AG20443 (cell line): ENCODE results near the gene CAB39.

ENCODE experiments used
- DNase-seq: peaks from one replicate; pipeline ENCODE4 v3.0.0; 2012; ENCODE audit warnings: low spot score, mixed read lengths

Gene CAB39

DNA sequence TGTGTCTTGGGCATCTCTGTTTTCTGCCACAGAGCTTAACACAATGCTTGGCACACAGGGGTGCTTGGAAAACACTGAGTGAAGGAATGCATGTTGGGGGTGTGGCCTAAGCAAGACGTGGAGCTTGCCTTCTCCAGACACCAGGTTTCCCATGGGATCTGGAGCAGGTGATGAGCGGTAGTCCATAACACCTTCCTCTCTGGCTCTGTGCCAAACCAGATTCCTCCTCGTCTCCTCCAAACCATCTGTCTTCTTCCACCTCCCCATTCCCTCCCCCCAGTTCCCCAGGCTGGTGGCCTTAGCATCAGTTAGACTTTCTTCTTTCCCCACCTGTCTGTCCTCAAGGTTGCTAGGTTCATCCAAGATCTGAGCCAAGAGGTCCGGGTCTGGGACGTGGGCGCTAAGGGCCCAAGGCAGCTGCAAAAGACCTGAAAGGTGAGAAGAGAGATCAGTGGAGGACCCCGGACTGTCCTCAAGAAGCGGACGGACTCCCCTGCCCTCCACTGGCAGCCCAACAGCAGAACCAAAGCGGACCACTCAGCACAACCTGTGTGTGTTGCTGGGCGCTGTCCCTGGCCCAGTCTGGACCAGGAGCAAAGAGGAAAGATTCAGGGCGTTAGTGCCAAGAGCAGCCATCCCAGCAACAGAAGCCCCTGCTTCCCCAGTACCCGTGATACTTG lies 150.9 kb downstream of the CAB39 start:
- no peak for DNase-seq

DNA sequence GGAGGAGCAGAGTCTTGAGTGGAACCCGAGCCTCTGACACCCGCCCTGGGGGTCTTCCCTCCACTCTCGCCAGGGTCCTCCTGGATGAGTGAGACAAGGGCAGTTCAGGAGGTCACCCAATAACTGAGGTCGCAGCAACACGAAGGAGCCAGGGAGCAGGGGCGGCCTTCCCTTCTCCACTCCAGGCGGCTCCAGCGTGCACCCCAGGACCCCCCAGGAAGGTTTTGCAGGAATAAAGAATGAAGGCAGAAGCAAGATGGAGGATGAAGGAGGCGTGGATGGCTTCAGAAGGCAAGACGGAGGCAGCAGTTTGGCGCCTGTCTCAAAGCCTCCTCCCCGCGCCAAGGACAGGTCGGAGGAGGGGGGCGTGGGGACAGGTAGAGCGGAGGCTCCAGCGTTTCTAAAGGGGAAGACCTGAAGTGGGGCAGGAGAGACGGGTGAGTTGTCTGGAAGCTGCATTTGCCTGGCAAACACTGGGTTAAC lies 151.5 kb downstream of the CAB39 start:
- no peak for DNase-seq

DNA sequence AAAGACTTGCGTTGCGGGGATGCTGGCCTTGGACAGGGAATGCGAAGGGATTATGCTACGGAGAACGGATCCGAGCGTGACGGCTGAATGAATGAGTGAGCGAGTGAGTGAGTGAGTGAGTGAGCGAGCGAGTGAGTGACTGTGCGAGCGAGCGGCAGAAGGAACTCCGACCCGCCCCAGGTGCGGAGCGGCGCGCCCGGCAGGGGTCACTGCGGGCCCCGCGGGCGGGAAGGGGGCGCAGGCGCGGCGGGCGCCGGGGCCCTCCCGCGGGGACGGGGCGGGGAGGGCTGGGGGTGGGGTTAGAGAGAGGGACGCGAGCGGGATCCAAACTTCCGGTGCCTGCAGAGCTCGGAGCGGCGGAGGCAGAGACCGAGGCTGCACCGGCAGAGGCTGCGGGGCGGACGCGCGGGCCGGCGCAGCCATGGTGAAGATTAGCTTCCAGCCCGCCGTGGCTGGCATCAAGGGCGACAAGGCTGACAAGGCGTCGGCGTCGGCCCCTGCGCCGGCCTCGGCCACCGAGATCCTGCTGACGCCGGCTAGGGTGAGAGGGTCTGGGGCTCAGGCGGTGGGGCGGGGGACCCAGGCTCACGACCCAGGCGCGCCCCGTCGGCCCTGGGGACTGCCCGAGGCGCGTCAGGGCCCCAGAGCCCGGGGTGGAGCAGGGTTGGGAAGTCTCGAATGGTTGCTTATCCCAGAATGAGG lies 152.1 kb downstream of the CAB39 start, which contains the start of gene ITM2C:
Gene ITM2C (plus strand): TSS at position 338 of the 702 bp plus-strand sequence. CDS start 84 bp downstream, at position 422.
- DNase-seq = peak; percentile 93

DNA sequence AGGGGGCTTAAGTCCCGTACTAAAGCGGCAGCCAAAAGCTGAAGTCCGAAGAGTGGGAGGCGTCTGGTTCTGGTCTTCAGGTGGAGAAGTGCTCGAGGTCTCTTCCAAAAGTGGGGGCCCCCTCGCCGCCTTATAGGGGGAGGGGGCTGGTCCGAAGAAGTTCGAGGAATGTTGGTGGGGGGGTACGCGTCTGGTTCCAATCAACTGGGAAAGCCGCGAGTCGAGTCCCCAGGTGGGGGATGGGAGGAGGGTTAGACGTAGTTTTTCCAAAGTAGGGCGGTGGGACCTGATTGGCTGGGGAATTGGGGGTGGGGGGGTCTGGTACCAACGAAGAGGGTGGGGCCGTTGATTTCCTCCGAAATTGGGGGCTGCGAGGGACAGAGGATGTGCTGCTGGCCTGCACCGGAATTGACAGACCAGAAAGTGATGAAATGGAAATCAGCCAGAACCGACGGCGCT lies 152.7 kb downstream of the CAB39 start:
- peak; percentile 25 for DNase-seq

DNA sequence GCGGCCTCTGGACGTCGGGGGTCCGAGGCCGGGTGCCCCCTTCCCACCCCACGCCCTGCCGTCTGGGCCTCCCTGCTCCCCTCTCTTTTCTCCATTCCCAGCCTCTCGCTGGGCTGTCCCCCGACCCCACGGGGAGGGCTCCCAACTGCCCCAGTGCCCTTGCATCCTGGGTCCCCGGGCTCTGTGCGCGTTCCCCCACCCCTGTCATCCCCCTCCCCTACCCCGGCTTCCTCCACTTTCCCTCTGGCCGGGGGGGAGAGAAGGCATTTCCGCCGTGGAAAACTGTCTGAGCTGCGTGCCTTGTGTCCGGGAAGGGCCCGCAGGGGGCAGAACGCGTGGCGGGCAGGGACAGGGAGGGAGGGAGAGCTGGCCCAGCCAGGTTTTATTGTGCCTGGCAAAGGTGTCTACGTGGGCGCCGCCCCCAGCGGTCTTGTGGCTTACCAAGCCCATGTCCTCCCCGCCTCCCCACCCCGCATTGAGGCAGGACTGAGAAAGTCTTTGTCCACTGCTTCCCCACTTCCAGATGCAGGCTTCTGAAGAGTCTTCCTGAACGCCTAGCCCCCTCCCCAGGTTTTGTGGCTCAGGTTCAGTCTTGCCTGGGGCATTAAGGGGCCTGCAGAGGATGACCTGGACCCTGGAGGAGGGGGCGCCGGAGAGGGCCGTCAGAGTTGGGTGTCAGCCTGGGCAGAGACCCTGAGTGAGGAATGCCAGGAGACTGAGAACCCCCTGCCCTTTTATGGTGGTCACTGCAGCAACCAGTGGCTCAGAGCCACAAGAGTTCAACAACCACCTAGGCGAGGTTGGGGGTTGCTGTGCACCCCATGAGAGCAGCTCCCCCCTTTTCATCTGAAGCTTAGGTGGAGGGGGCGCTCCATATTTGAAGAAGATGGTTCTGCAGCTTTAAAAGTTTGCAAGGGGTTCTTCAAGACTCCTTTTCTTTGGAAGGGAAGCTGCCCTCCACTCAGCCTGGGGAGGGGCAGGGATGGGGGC lies 153.4 kb downstream of the CAB39 start:
- peak; percentile 56 for DNase-seq

DNA sequence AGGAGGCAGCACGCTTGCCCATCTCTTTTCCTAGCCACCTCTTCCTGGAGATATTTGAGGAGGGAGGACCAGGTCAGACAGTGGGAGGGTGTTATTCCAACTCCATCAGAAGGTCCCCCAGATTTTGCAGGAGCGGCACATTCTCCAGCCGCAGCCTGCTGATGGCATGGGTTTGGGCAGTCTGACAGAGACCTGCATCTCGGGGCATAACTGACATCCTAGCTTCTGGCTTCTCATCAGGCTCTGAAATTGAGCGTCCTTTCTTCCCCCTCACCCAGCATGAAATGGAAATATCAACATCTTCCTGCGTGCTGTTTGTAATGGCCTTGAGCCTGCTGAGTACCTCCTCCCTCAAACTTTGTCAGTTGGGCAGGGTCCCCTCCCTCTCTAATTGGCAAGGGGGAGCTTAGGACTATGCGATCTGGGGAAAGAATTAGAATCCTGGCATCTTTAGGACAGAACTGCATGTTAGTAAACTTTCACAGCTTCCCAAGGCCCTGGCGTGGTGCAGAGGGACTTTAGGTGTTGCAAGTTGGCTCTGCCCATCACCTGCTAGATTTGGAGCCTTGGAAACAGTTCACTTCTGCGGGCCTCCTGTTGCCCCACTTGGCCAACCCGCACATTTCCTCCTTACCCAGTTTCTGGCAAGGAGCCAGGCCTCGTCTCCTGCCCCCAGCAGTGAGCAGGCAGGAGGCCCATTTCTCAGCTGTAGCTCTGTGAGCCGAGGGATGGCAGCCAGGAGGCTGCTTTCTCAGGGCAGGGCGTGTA lies 154.3 kb downstream of the CAB39 start:
- DNase-seq = peak; percentile 39

DNA sequence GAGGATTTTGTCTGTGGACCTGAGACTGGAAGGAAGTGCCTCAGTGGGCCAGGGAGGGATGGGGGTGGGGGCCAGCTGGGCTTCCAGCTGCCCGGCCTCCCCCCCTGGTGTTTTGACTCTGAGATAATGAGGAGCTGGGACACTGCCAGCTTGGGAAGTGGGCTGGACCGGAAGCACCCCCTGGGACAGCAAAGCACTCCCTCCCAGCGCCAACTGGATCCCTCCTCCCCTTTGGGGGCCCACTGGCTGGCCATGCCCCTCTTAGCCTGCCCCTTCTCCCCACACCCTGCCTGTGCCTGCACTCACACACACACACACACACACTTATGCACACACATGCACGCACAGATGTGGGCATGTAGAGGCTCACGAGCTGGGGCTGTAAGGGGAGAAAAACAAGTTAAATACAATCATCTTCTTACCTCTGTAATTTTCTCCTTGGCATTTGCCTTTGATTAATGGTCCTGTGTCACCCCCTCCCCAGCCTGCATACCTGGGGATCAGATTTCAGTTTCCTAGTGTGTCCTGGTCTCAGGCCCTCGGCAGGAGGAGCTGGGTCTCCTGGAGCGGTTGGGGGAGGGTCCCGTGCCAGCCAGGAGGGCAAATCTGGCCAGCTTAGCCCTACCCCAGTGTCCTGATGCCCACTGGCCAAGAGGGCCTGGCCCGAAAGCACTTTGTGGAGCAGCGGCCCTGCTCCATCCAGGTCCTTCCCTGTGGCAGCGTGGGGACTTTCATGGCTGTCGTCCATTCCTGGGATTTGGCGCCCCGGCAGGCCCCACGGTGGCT lies 155.7 kb downstream of the CAB39 start:
- DNase-seq = no peak

DNA sequence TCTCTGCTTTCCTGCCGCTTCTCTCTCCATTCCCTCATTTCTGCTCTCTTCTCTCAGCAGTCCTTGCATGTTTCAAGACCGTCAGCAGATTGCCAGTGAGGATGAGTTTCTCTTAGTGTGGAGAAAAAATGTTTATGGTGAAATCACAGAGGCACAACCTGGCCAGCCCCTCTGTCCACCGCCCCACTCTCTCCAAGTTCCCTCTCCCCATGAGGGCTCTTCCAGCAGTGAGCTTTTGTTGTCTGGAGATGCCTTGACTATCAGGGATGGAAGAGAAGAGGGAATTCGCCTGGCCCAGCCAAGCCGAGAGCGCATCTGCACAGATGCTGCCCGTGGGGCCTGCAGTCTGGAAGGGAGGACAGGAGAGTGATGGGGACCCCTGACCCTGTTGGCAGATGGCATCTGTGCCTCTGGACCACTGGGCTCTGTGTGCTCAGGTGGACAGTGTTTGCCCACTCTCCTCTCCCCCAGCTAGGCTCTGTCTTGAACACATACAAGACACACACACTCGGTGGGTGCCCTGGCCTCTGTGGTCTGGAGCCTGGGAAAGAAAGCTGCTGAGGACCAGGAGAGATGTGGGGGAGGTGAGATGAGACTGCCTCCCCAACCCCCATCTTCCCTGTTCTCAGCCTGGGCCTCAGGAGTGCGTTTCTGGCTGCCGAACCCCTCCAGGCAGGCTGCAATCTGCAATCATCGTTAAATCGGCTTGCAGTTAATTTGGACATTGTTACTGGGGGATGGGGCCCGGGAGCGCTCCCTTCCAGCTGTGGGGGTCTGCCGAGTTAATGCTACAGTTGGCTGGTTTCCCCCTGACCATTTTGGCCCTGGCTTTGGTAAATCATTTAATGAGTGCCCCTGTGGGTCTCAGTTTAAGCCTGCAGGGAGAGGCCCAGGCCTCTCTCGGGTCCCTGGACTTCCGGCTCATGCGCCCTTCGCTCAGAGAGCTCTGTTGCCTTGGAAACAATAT lies 156.6 kb downstream of the CAB39 start:
- no peak for DNase-seq

DNA sequence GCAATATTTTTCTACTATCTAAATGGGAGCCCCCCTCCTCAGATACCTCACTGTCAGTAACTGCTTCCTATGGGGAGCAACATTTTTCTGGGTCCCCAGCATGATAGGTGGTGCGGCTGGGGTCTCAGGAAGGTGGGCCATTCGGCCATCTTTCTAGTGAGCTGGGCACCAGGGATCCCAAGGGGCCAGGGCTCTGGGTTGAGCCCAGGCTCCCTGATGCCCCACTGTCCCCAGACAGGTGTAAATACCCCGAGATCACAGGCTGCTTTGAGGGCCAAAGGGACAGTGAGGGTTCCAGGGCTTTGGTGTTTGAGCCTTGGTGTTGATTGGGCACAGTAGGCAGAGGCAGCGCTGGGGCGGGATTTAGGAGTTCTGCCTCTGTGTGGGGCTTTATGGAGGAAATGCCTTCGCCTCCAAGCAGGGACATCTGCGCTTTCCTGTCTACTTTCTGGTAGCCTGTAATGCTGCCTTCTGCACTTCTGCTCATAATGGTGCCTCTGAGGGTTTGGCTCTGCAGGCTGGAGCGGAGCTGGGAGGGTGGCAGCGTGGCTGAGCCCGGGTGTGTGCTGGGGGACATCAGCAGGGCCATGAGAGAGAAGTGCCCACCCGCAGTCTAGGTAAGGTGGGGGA lies 157.4 kb downstream of the CAB39 start:
- no peak for DNase-seq
